ENCODE measurements around the gene PSORS1C2.

GRCh38 chr6:31130751-31131150 lies 8.1 kb downstream of the PSORS1C2 start:
- TF ChIP-seq EZH2 (IDR thresholded peaks at IDR 0.05; ENCODE audit: borderline replicate concordance, low read depth, low read length, poor library complexity, severe bottlenecking) (no peak), CTCF (conservative IDR thresholded peaks at IDR 0.05; ENCODE audit: low read depth, low read length) (no peak)
